H7 (cell line): ENCODE results near the gene TRPM5. TPM values are rescaled to one million over a fixed set of nuclear protein-coding genes. Genes with fewer than 3 reads are reported as not detected.
A peak's percentile ranks its signal among the peaks of the same experiment; 100 is the strongest.

Source experiments
- DNase-seq: peaks from one replicate; pipeline ENCODE4 v3.0.0; 2012
- H3K27me3 ChIP-seq: 2 replicates; pipeline ENCODE4 v1.6.0; 2011; ENCODE audit warnings: mild to moderate bottlenecking, low read length; ENCODE audit not compliant: control insufficient read depth, insufficient read depth
- H3K36me3 ChIP-seq: replicated peaks from 2 replicates; pipeline ENCODE4 v1.5.1; 2011; ENCODE audit warnings: low read length; ENCODE audit not compliant: control insufficient read depth, insufficient read depth
- H3K4me3 ChIP-seq: 2 replicates; pipeline ENCODE4 v1.5.1; 2011; ENCODE audit warnings: low read depth, mild to moderate bottlenecking, control low read depth, low read length, moderate library complexity; ENCODE audit not compliant: insufficient read depth
- total RNA-seq: library from RNA; depleted of rRNA; stranded (reverse); fragments of >200 nt; shearing (Covaris generic); gene quantifications from 2 replicates; pipeline ENCODE4 v1.2.3, GENCODE V29; 2014

The TRPM5 gene
- total RNA-seq, 1 experiment from 2014 or later: not detected

GRCh38 chr11:2474059-2474901 lies 30.0 kb upstream of the TRPM5 start:
- Histone ChIP-seq H3K4me3 (no peak overlapping the region), H3K27me3 (peaks cover 2% of the 10 kb centered on the region; the same call in 1 of the 2 replicates), H3K36me3 (no peaks in the 10 kb centered on the region)
- DNase-seq: peak; percentile 41

DNA sequence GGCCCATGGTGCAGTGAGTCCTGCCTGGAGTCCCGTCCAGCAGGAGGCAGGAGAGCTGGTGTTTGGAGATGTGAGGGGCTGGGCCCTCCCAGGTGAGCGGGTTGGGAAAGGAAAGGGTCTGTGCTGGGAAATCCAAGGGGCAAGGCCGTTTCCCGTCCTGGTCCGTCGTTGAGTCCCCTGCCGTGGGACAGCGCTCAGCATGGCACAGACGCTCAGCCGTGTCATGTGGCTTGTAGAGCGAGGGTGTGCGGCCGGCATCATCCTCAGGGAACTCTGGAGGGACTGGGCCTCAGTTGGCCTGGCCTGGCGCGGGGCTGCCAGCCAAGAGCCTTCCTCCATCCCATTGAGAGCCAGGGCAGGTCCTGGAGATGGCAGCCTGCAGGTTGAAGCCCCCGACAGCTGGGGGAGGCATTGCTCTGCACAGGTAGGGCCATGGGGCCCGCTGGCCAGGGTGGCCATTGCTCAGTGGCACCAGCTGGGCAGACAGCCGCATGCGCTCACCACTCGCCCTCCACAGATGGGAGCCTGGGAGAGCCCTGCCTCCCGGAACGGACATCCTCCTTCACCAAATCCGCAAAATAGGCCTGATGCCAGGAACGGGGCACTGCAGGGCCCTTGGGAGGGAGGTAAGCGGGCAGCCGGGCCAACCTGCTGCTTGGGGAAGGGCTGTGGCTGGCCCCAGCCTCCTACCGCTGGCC lies 29.2 kb upstream of the TRPM5 start:
- Histone ChIP-seq H3K36me3 (no peaks in the 10 kb centered on the region), H3K4me3 (no peak overlapping the region), H3K27me3 (peaks cover 2% of the 10 kb centered on the region; the same call in 1 of the 2 replicates)
- peak; percentile 61 for DNase-seq

- DNase-seq: peak; percentile 16
- Histone ChIP-seq H3K36me3 (no peaks in the 10 kb centered on the region), H3K4me3 (no peak overlapping the region), H3K27me3 (peaks cover 2% of the 10 kb centered on the region; the same call in 1 of the 2 replicates)
Observed at GRCh38 chr11:2472428-2473186, 28.3 kb upstream of the TRPM5 start.

- Histone ChIP-seq H3K36me3 (no peaks in the 10 kb centered on the region), H3K27me3 (peaks cover 2% of the 10 kb centered on the region; the same call in 1 of the 2 replicates), H3K4me3 (no peak overlapping the region)
- no peak for DNase-seq
Observed at GRCh38 chr11:2471804-2472096, 27.4 kb upstream of the TRPM5 start.

- peaks cover 2% of the 10 kb centered on the region; the same call in 1 of the 2 replicates for H3K27me3 ChIP-seq
- peak; percentile 30 for DNase-seq
Observed at GRCh38 chr11:2471048-2471803, 26.9 kb upstream of the TRPM5 start.

GRCh38 chr11:2470495-2470894 lies 26.2 kb upstream of the TRPM5 start:
- peaks cover 2% of the 10 kb centered on the region; the same call in 1 of the 2 replicates for H3K27me3 ChIP-seq
- no peak overlapping the region for H3K4me3 ChIP-seq
- DNase-seq: peak; percentile 22
- no peaks in the 10 kb centered on the region for H3K36me3 ChIP-seq

More at GRCh38 chr11:2471048-2471803, 26.9 kb upstream of the TRPM5 start:
- Histone ChIP-seq H3K36me3 (no peaks in the 10 kb centered on the region), H3K4me3 (no peak overlapping the region)

DNA sequence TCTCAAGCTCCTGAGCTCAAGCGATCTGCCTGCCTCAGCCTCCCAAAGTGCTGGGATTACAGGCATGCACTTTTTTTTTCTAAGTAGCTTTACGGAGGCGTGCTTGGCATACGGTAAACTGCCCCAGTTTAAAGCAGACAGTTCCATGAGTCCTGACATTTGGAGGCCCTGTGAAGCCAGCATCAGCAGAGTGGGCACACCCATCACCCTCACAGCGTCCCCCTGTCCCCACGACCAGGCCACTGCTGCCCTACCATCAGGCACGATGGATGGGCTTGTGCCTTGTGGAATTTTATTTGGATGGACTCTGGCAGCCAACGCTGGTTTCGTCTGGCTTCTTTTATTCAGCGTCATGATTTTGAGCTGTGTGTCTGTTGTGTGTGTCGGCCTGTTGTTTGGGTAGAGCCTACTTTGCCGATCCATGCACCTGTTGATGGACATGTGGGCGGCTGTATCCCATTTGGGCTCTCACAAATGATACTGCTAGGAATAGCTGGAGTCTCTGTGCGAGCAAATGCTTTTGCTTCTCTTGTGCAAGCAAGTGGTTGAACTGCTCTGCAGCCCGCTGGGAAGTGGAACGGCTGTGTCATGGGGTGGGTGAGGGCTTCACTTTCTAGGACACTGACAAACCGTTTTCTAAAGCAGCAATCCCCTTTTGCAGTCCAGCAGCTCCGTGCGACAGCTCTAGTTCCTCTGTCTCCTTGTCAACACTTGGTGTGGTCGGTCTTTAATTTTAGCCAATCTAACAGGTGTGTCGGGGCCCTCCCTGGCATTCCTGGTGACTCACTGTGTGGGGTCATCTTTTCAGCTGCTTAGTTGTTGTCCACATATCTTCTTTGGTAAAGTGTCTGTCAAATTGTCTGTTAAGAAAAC lies 24.3 kb upstream of the TRPM5 start:
- peak; percentile 22 for DNase-seq
- Histone ChIP-seq H3K4me3 (no peak overlapping the region), H3K36me3 (no peaks in the 10 kb centered on the region), H3K27me3 (no peaks in the 10 kb centered on the region)

DNA sequence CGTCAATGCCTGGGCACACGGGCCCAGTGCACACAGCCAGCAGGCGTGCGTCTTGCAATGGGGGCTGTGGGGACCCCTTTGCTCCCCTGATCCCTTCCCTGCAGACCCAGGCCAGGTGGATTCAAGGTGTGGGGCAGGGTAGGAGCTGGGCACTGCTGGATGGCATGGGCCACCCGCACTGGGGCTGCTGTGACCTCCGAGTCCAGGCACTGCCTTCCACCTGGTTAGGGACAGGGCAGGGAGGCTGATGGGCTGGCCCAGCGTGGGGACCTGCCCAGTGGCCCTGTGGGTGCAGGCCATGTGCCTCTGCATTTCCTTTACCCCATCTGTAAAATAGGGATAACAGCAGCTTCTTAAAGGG lies 23.4 kb upstream of the TRPM5 start:
- Histone ChIP-seq H3K4me3 (no peak overlapping the region), H3K36me3 (no peaks in the 10 kb centered on the region), H3K27me3 (no peaks in the 10 kb centered on the region)
- DNase-seq: no peak

DNA sequence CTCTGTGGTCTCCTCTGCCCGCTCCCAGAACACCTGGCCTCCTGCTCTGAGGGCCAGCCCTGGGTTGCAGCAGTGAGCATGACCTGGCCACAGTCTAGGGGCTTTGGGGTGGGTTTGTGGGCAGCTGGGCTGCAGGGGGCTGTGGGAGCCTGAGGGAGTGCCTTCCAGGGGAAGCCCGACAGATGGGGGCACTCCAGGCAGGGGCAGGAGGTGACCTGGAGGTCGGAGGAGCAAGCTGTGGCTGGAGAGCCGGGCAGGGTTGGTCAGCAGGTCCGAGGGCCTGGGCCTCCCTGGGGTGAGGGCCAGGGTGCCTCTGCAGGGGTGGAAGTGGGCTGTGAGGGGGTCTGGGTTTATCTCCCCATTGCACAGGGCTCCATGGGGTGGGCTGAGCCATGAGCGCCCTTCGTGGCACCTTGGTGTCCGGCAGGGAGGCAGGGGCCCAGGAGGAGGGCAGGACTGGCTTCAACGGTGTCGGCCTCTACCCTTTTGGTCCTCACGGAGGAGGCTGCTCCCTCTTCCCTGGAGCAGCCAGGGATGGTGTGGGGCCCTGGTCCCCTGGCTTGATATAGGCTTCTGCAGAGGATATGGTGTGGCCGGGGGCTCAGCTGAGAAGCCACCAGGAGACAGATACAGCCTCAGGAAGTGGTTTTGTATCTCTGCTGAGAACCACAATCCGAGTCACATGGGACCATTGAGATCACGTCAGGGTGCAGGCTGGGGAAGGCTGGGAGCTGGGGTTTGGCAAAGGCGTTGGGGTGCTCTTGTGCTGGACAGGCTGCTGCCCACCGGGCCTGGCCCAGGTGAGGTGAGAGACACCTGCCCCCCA lies 22.8 kb upstream of the TRPM5 start:
- H3K4me3 ChIP-seq: no peak overlapping the region
- no peaks in the 10 kb centered on the region for H3K36me3 ChIP-seq
- peak; percentile 54 for DNase-seq
- no peaks in the 10 kb centered on the region for H3K27me3 ChIP-seq

GRCh38 chr11:2466069-2466801 lies 21.9 kb upstream of the TRPM5 start:
- no peak overlapping the region for H3K4me3 ChIP-seq
- no peaks in the 10 kb centered on the region for H3K27me3 ChIP-seq
- DNase-seq: peak; percentile 41

GRCh38 chr11:2465202-2466068 lies 21.1 kb upstream of the TRPM5 start:
- no peaks in the 10 kb centered on the region for H3K27me3 ChIP-seq
- no peak overlapping the region for H3K4me3 ChIP-seq
- H3K36me3 ChIP-seq: no peaks in the 10 kb centered on the region
- peak; percentile 53 for DNase-seq

More at GRCh38 chr11:2466069-2466801, 21.9 kb upstream of the TRPM5 start:
- no peaks in the 10 kb centered on the region for H3K36me3 ChIP-seq
